Activated CD8-positive, alpha-beta T cell treated with anti-CD3 and anti-CD28 coated beads for 36 hours (primary cell): ENCODE measurements around the gene SPACA4. TPM values are rescaled to one million over a fixed set of nuclear protein-coding genes. Genes with fewer than 3 reads are reported as not detected.

Experiments
- ATAC-seq: fragments of 200-7000 bp; cut with Tn5 transposase; one replicate; pipeline ENCODE4 v1.10.0; 2021; ENCODE audit warnings: mild to moderate bottlenecking, moderate library complexity
- CTCF ChIA-PET: fragments of 350-600 bp; sonication (Branson Sonifier 250); formaldehyde crosslinking; loops from one replicate; lab custom pipeline; 2021; ENCODE audit warnings: antibody characterized with exemption; lab: Charles Lee
- POLR2A ChIA-PET: fragments of 350-600 bp; sonication (Branson Sonifier 250); formaldehyde crosslinking; loops from one replicate; lab custom pipeline; 2021; ENCODE audit warnings: antibody characterized with exemption; lab: Charles Lee
- DNase-seq: peaks from one replicate; pipeline ENCODE4 v3.0.0-alpha.2; 2020
- H3K27ac Mint-ChIP-seq: one replicate; pipeline ENCODE4 v1.8.0; 2021; ENCODE audit warnings: mild to moderate bottlenecking, mixed read lengths
- H3K27me3 Mint-ChIP-seq: one replicate; pipeline ENCODE4 v1.8.0; 2021; ENCODE audit warnings: mixed read lengths
- H3K36me3 Mint-ChIP-seq: one replicate; pipeline ENCODE4 v1.8.0; 2021; ENCODE audit warnings: low read depth, mixed read lengths
- H3K4me1 Mint-ChIP-seq: one replicate; pipeline ENCODE4 v1.8.0; 2021; ENCODE audit warnings: low read depth, mixed read lengths
- H3K4me3 Mint-ChIP-seq: one replicate; pipeline ENCODE4 v1.8.0; 2021; ENCODE audit warnings: mild to moderate bottlenecking, moderate library complexity, mixed read lengths
- H3K9me3 Mint-ChIP-seq: one replicate; pipeline ENCODE4 v1.8.0; 2021; ENCODE audit warnings: mixed read lengths
- CTCF ChIP-seq: fragments of 200-600 bp; IDR thresholded peaks from one replicate; pipeline ENCODE4 v1.8.0; 2022; ENCODE audit warnings: antibody characterized with exemption, mild to moderate bottlenecking
- intact Hi-C: fragments of 100-400 bp; cut with micrococcal nuclease; formaldehyde crosslinking; loops from one replicate; pipeline ENCODE4 v1.10.0; 2022
- total RNA-seq, 2 experiments: library from RNA; stranded (reverse); gene quantifications; one replicate each; pipeline ENCODE4 v1.2.3, GENCODE V29; 2021

The SPACA4 gene
- total RNA-seq, 2 experiments from 2014 or later: not detected

DNA sequence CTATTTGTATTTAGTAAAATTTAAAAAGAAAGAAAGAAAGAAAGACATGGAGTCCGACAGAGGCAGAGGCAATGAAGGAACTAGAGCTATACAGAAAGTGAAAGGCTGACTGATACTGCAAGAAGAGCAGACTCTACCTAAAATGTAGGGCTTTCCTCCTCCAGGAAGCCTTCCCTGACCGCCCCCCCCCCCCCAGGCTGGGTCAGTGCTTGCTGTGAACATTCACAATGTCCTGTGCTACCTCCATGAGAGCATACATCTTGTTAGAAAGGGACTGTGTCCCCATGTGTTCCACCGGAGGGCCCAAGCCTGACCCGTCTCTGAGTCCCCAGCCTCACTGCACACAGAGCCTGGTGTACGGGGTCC lies 45.1 kb downstream of the SPACA4 start:
- Mint-ChIP-seq H3K27ac (no peak overlapping the region), H3K27me3 (no peaks in the 10 kb centered on the region), H3K36me3 (no peaks in the 10 kb centered on the region), H3K9me3 (no peaks in the 10 kb centered on the region), H3K4me3 (no peak overlapping the region), H3K4me1 (peaks cover 17% of the 10 kb centered on the region)
- POLR2A ChIA-PET: interaction anchor here (0.6 kb wide), 1 partner anchor 37 kb away, joined by 3 read pairs; the partner anchor contains the start of gene FAM83E
- TF ChIP-seq CTCF: no peak
- DNase-seq: no peak
- ATAC-seq: no peak
- CTCF ChIA-PET: interaction anchor here (0.6 kb wide), 1 partner anchor 61 kb away, joined by 4 read pairs; no protein-coding TSS in a partner anchor
- intact Hi-C loops: no loop called here

DNA sequence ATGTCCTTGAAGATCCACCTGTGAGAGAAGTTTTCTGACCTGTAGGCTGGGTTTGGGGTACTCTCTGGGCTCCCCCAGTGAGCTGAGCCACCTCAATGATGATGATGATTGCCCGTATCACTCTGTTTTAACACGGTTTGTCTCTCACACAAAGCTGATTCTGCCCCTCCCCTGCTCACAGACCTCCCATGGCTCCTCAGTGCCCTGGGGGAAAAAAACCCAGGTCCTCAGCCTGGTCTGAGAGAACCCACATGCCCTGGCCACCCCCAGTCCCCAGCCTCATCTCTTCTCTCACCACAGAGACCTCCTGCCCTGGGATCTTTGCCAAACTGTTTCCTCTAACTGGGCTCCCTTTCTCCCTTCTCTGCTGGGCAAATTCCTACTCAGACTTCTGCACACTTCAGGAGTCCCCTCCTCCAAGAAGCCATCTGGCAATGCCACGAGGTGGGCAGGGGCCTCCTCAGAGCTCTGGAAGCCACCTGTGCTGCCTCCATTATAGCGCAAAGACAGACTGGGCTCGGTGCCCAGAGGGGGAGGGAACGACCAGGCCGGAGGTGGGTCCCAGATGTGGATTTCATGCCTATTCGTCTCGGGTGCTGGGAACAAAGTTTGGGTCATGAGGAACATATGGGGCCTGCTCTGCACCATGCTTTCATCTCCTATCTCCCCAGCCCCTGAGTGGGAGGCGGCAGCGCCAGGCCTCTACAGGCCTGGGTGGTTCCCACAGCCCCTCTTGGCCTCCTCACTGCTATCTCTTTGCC lies 47.9 kb downstream of the SPACA4 start:
- no peaks in the 10 kb centered on the region for H3K36me3 Mint-ChIP-seq
- CTCF ChIA-PET: interaction anchor here (1.0 kb wide), 1 partner anchor 20 kb away, joined by 3 read pairs; no protein-coding TSS in a partner anchor

GRCh38 chr19:48656840-48657474 lies 50.4 kb downstream of the SPACA4 start:
- DNase-seq: no peak
- POLR2A ChIA-PET: no interaction called here
- peaks cover 9% of the 10 kb centered on the region for H3K4me1 Mint-ChIP-seq
- H3K27me3 Mint-ChIP-seq: no peaks in the 10 kb centered on the region
- H3K9me3 Mint-ChIP-seq: no peaks in the 10 kb centered on the region
- no peak for ATAC-seq
- CTCF ChIA-PET: interaction anchor here (0.8 to 1.5 kb wide), 3 partner anchors 11 to 179 kb away, joined by 3 to 5 read pairs (median 4); partner anchors contain the start of genes CA11 and HSD17B14
- H3K36me3 Mint-ChIP-seq: no peaks in the 10 kb centered on the region
- no peak overlapping the region for H3K4me3 Mint-ChIP-seq
- no peak overlapping the region for H3K27ac Mint-ChIP-seq
- intact Hi-C loops: no loop called here
- no peak for TF ChIP-seq CTCF

More for the DNA sequence above, 47.9 kb downstream of the SPACA4 start:
- no peak for TF ChIP-seq CTCF
- H3K9me3 Mint-ChIP-seq: no peaks in the 10 kb centered on the region
- no peak overlapping the region for H3K27ac Mint-ChIP-seq
- DNase-seq: no peak
- intact Hi-C loops: no loop called here
- peaks cover 5% of the 10 kb centered on the region for H3K4me1 Mint-ChIP-seq
- no peak for ATAC-seq
- POLR2A ChIA-PET: no interaction called here
- H3K4me3 Mint-ChIP-seq: no peak overlapping the region
- no peaks in the 10 kb centered on the region for H3K27me3 Mint-ChIP-seq

Other genes starting within 250 kb of the SPACA4 start
- gene TMEM143, start 242.8 kb upstream of the SPACA4 start, total RNA-seq: 10 to 100 TPM; 19.4 to 21.7 TPM
- under 1 TPM in 1 of 2 experiments, not detected in 1; 0.38 TPM for gene SYNGR4, start 242.4 kb upstream of the SPACA4 start, total RNA-seq
- gene KDELR1, start 215.2 kb upstream of the SPACA4 start, total RNA-seq: 10 to 100 TPM; 66.3 to 66.7 TPM
- under 1 TPM; 0.13 to 0.18 TPM for gene GRIN2D, start 213.1 kb upstream of the SPACA4 start, total RNA-seq
- 10 to 100 TPM; 49.4 to 50.1 TPM for gene GRWD1, start 160.8 kb upstream of the SPACA4 start, total RNA-seq
- 1 to 10 TPM; 1.3 to 1.5 TPM for gene KCNJ14, start 151.2 kb upstream of the SPACA4 start, total RNA-seq
- gene CYTH2, start 137.4 kb upstream of the SPACA4 start, total RNA-seq: 10 to 100 TPM; 23.8 to 24.5 TPM
- gene LMTK3, start 94.9 kb upstream of the SPACA4 start, total RNA-seq: 1 to 10 TPM; 3.4 to 4.0 TPM
- not detected for gene SULT2B1, start 54.6 kb upstream of the SPACA4 start, total RNA-seq
- 1 to 10 TPM; 3.8 to 4.7 TPM for gene FAM83E, start 8.3 kb downstream of the SPACA4 start, total RNA-seq
- 1,000 to 10,000 TPM; 2,304 to 2,324 TPM for gene RPL18, start 12.4 kb downstream of the SPACA4 start, total RNA-seq
- 10 to 100 TPM; 22.3 to 22.9 TPM for gene SPHK2, start 12.8 kb downstream of the SPACA4 start, total RNA-seq
- 10 to 100 TPM; 10.8 to 13.1 TPM for gene DBP, start 30.6 kb downstream of the SPACA4 start, total RNA-seq
- 10 to 100 TPM; 11.1 to 13.0 TPM for gene CA11, start 39.4 kb downstream of the SPACA4 start, total RNA-seq
- gene NTN5, start 66.3 kb downstream of the SPACA4 start, total RNA-seq: under 1 TPM; 0.16 to 0.83 TPM
- not detected for gene FUT2, start 89.2 kb downstream of the SPACA4 start, total RNA-seq
- gene MAMSTR, start 113.0 kb downstream of the SPACA4 start, total RNA-seq: 1 to 10 TPM in 1 of 2 experiments, under 1 TPM in 1; 0.56 to 1.0 TPM
- 1 to 10 TPM in 1 of 2 experiments, under 1 TPM in 1; 0.72 to 1.2 TPM for gene RASIP1, start 133.9 kb downstream of the SPACA4 start, total RNA-seq
- gene IZUMO1, start 140.2 kb downstream of the SPACA4 start, total RNA-seq: not detected
- under 1 TPM; 0.09 to 0.11 TPM for gene FUT1, start 145.9 kb downstream of the SPACA4 start, total RNA-seq
- not detected for gene FGF21, start 148.8 kb downstream of the SPACA4 start, total RNA-seq
- 10 to 100 TPM; 59.5 to 63.3 TPM for gene BCAT2, start 204.3 kb downstream of the SPACA4 start, total RNA-seq
- gene HSD17B14, start 229.7 kb downstream of the SPACA4 start, total RNA-seq: under 1 TPM; 0.47 to 0.56 TPM